Smooth muscle cell (in vitro differentiated cells): ENCODE results near the gene C16orf54. TPM values are rescaled to one million over a fixed set of nuclear protein-coding genes. Genes with fewer than 3 reads are reported as not detected.

ENCODE experiments used
- DNase-seq: peaks from one replicate; lab custom pipeline; 2025; ENCODE audit not compliant: unreplicated experiment; lab: John Stamatoyannopoulos, UW
- H2AFZ ChIP-seq: fragments of 200-600 bp; sonication (generic); 2 replicates; pipeline ENCODE4 v1.6.0; 2016; ENCODE audit warnings: antibody characterized with exemption, low read depth, mild to moderate bottlenecking
- H3F3A ChIP-seq: fragments of 200-600 bp; sonication (generic); 2 replicates; pipeline ENCODE4 v1.6.0; 2017; ENCODE audit warnings: antibody characterized with exemption, low read depth
- H3K27ac ChIP-seq: fragments of 200-600 bp; sonication (generic); 2 replicates; pipeline ENCODE4 v1.5.1; 2016; ENCODE audit warnings: low read depth, mild to moderate bottlenecking
- H3K27me3 ChIP-seq: fragments of 200-600 bp; sonication (generic); 2 replicates; pipeline ENCODE4 v1.6.1; 2016; ENCODE audit warnings: low read depth, mild to moderate bottlenecking
- H3K36me3 ChIP-seq: fragments of 200-600 bp; sonication (generic); 2 replicates; pipeline ENCODE4 v1.5.1; 2016; ENCODE audit warnings: low read depth
- H3K4me1 ChIP-seq: fragments of 200-600 bp; sonication (generic); 2 replicates; pipeline ENCODE4 v1.5.1; 2016; ENCODE audit warnings: low read depth
- H3K4me2 ChIP-seq: fragments of 200-600 bp; sonication (generic); 2 replicates; pipeline ENCODE4 v1.6.0; 2016; ENCODE audit warnings: mild to moderate bottlenecking
- H3K4me3 ChIP-seq: fragments of 200-600 bp; sonication (generic); 2 replicates; pipeline ENCODE4 v1.5.1; 2016; ENCODE audit warnings: mild to moderate bottlenecking
- H3K79me2 ChIP-seq: fragments of 200-600 bp; sonication (generic); 2 replicates; pipeline ENCODE4 v1.6.0; 2016; ENCODE audit warnings: low read depth, mild to moderate bottlenecking
- H3K9ac ChIP-seq: fragments of 200-600 bp; sonication (generic); 2 replicates; pipeline ENCODE4 v1.6.0; 2016; ENCODE audit warnings: low read depth
- H3K9me3 ChIP-seq: fragments of 200-600 bp; sonication (generic); replicated peaks from 2 replicates; pipeline ENCODE4 v1.5.1; 2016; ENCODE audit warnings: low read depth
- H4K20me1 ChIP-seq: fragments of 200-600 bp; sonication (generic); 2 replicates; pipeline ENCODE4 v1.6.0; 2016; ENCODE audit warnings: low read depth
- CTCF ChIP-seq: fragments of 200-600 bp; sonication (generic); IDR thresholded peaks from 2 replicates; pipeline ENCODE4 v1.5.1; 2017; ENCODE audit warnings: borderline replicate concordance, mild to moderate bottlenecking, antibody characterized with exemption; ENCODE audit not compliant: insufficient read depth, poor library complexity, severe bottlenecking
- WGBS: methylation state at CpG from one replicate; pipeline ENCODE4 v1.1.7; 2016; ENCODE audit warnings: low lambda C conversion rate; 5-methylcytosine and 5-hydroxymethylcytosine counted together
- polyA plus RNA-seq: library from polyadenylated mRNA; unstranded; fragments of >200 nt; fragmentation: Nextera tagmentation; extraction: Ambion mirVana; gene quantifications from 2 replicates; pipeline ENCODE4 v1.2.1, GENCODE V29; 2016
- total RNA-seq: library from RNA; depleted of rRNA; stranded (reverse); fragments of >200 nt; gene quantifications from 2 replicates; pipeline ENCODE4 v1.2.3, GENCODE V29; 2014

Gene C16orf54
- total and polyA plus RNA-seq, 2 experiments from 2014 or later: not detected

- Histone ChIP-seq H3K4me3 (no peak overlapping the region), H3F3A (no peaks in the 10 kb centered on the region), H4K20me1 (no peaks in the 10 kb centered on the region), H3K4me1 (no peaks in the 10 kb centered on the region), H3K36me3 (no peaks in the 10 kb centered on the region), H3K27me3 (no peaks in the 10 kb centered on the region), H3K9me3 (no peaks in the 10 kb centered on the region), H3K4me2 (no peak overlapping the region), H3K27ac (no peak overlapping the region), H3K9ac (no peak overlapping the region), H3K79me2 (no peaks in the 10 kb centered on the region), H2AFZ (no peak overlapping the region)
- TF ChIP-seq CTCF: no peak
- DNase-seq: no peak
- WGBS: 91% methylated on average over 5 of the region's 5 CpGs
Measured at GRCh38 chr16:29720703-29721102, 25.1 kb downstream of the C16orf54 start.

GRCh38 chr16:29719063-29719462 lies 26.7 kb downstream of the C16orf54 start:
- no peak for TF ChIP-seq CTCF
- WGBS: 35% methylated on average over 4 of the region's 4 CpGs
- no peak overlapping the region for H2AFZ ChIP-seq
- H3K36me3 ChIP-seq: no peaks in the 10 kb centered on the region
- H3K27me3 ChIP-seq: no peaks in the 10 kb centered on the region
- no peak for DNase-seq
- H3K79me2 ChIP-seq: no peaks in the 10 kb centered on the region
- H3K4me1 ChIP-seq: no peaks in the 10 kb centered on the region
- H3F3A ChIP-seq: no peaks in the 10 kb centered on the region
- H3K9me3 ChIP-seq: no peaks in the 10 kb centered on the region
- H3K4me3 ChIP-seq: no peak overlapping the region
- H3K4me2 ChIP-seq: no peak overlapping the region
- H3K9ac ChIP-seq: no peak overlapping the region
- no peak overlapping the region for H3K27ac ChIP-seq
- H4K20me1 ChIP-seq: no peaks in the 10 kb centered on the region

GRCh38 chr16:29717113-29717512 lies 28.7 kb downstream of the C16orf54 start:
- Histone ChIP-seq H4K20me1 (no peaks in the 10 kb centered on the region), H3K27ac (no peak overlapping the region), H3K4me3 (no peak overlapping the region), H3F3A (no peaks in the 10 kb centered on the region), H3K9ac (no peak overlapping the region), H3K4me2 (no peak overlapping the region), H3K79me2 (no peaks in the 10 kb centered on the region), H3K9me3 (no peaks in the 10 kb centered on the region), H3K36me3 (no peaks in the 10 kb centered on the region), H3K4me1 (no peaks in the 10 kb centered on the region), H2AFZ (no peak overlapping the region), H3K27me3 (no peaks in the 10 kb centered on the region)
- TF ChIP-seq CTCF: no peak
- DNase-seq: no peak
- 92% methylated on average over 7 of the region's 7 CpGs for WGBS

GRCh38 chr16:29714972-29715371 lies 30.8 kb downstream of the C16orf54 start:
- no peak overlapping the region for H3K9ac ChIP-seq
- H2AFZ ChIP-seq: no peak overlapping the region
- no peaks in the 10 kb centered on the region for H3K27me3 ChIP-seq
- no peak overlapping the region for H3K4me2 ChIP-seq
- no peaks in the 10 kb centered on the region for H3F3A ChIP-seq
- no peak for DNase-seq
- H3K4me1 ChIP-seq: peaks cover 3% of the 10 kb centered on the region
- no peaks in the 10 kb centered on the region for H3K36me3 ChIP-seq
- no peak overlapping the region for H3K4me3 ChIP-seq
- H3K9me3 ChIP-seq: no peaks in the 10 kb centered on the region
- no peaks in the 10 kb centered on the region for H3K79me2 ChIP-seq
- TF ChIP-seq CTCF: no peak
- 82% methylated on average over 1 of the region's 1 CpG for WGBS
- H4K20me1 ChIP-seq: no peaks in the 10 kb centered on the region
- H3K27ac ChIP-seq: no peak overlapping the region
